ENCODE data around the gene CTSA.

CTSA gene

DNA sequence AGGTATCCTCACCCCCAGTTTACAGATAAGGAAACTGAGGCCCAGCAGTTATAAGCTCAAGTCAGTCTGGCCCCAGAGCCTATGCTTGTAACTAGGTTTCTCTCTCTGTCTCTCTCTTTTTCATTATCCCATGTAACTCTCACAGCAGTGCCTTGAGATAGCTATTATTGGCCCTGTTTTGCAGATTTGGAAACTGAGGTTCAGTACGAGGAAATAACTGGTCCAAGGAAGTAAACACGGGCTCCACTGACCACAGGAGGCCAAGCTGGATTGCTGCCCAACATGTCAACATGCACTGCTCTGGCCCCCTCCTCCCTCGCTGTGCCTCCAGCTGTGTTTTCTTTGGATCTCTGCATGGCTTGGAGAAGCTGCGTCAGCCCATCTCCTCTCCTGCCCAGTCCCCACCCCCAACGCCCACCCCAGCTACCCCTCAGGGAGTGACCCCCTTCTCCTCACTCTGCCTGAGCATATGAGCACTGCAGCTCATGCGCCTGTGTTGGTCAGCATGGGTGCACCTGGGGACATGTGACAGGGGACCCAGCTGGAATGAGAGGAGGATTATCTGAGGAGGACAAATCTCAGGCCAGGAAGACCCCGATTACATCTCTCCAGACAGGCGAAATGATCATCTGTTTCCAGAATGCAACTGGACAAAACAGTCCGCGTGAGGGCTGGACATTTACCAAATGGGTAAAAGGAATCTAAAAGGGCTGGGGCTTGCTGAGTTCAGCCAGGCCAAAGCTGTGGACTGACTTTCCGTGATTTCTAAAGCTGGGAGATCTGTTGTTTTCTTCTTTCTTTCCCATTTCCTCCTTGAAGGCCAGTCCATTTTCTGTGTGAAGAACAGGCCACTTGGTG is 28.6 kb downstream of the CTSA start:
- no peak for DNase-seq (ENCODE audit: insufficient read length, low spot score)
- FAIRE-seq, result no peak
- TF ChIP-seq, protein P1, sequence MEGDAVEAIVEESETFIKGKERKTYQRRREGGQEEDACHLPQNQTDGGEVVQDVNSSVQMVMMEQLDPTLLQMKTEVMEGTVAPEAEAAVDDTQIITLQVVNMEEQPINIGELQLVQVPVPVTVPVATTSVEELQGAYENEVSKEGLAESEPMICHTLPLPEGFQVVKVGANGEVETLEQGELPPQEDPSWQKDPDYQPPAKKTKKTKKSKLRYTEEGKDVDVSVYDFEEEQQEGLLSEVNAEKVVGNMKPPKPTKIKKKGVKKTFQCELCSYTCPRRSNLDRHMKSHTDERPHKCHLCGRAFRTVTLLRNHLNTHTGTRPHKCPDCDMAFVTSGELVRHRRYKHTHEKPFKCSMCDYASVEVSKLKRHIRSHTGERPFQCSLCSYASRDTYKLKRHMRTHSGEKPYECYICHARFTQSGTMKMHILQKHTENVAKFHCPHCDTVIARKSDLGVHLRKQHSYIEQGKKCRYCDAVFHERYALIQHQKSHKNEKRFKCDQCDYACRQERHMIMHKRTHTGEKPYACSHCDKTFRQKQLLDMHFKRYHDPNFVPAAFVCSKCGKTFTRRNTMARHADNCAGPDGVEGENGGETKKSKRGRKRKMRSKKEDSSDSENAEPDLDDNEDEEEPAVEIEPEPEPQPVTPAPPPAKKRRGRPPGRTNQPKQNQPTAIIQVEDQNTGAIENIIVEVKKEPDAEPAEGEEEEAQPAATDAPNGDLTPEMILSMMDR (IDR thresholded peaks at IDR 0.05; ENCODE audit: insufficient read depth, missing control alignments), result no peak

DNA sequence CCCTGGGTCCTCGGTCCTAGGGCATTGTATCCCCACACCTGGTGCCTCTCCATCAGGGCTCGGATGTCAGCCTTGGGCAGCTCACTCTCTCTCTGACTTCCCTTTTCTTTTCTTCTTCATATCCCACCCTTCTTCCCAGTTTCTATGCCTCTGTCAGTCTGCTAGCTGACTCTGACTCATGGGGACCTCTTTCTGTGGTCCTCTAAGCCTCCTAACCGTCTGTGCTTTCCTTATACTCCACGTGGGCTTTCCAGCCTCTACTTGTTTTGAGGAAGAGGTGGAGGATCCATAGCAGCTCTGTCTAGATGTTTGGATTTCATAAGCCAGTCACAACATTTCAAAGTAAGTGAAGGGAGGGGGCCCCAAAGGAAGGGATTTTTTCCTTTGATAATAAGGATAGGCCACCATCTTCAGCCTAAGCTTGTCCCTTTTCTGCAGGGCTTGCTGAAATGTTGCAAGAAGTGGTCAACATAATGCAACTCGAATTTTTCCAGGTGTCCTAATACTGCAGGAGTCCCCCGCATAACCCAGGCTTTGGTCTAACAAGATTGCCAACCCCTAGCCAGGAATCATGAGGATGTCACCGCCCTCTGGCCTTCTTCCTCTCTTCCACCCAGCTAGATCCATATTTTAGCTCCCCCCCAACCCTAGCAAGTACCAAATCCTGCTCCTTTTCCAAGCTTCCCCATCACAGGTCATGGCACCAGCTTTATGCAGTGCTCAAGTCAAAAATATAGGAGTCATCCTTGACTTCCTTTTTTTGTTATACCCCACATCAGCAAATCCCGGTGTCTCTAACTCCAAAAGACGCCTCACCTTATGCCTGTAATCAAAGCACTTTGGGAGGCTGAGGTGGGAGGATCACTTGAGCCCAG is 29.6 kb downstream of the CTSA start:
- DNase-seq (ENCODE audit: insufficient read length, low spot score), result no peak
- no peak for FAIRE-seq
- TF ChIP-seq, protein P1 (IDR thresholded peaks at IDR 0.05; ENCODE audit: insufficient read depth, missing control alignments), result no peak

DNA sequence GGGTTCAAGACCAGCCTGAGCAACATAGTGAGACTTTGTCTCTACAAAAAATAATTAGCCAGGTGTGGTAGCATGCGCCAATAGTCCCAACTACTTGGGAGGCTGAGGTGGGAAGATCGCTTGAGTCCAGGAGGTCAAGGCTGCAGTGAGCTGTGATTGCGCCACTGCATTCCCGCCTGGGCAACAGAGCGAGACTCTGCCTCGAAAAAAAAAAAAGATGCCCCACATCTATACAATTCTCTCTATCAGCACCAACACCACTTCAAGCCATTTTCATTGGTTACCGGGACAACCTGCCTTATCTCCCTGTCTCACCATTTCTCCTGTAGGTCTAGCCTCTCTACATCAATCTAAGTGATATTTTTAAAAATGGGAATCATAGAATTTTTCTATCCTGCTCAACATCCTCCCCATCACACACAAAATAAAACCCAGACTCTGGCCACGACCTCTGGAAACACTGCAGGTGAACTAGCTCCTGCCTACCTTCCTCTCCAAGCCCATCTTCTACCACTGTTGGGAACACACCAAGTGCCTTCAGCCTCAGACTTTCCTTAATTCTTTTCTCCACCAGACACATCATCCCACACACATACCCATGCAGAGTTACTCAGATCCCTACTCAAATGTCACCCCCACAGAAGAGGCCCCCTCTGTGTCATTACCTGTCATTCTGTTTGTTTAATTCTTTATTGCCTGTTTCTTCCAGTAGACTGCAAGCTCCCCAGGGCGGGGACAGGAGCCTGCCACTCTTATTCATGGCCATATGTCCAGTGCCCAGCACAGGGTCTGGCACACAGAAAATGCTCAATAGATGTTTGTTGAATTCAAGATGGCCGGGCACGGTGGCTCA is 30.4 kb downstream of the CTSA start:
- TF ChIP-seq, protein P1 (IDR thresholded peaks at IDR 0.05; ENCODE audit: insufficient read depth, missing control alignments), result no peak
- DNase-seq (ENCODE audit: insufficient read length, low spot score) (no peak), FAIRE-seq (no peak)

DNA sequence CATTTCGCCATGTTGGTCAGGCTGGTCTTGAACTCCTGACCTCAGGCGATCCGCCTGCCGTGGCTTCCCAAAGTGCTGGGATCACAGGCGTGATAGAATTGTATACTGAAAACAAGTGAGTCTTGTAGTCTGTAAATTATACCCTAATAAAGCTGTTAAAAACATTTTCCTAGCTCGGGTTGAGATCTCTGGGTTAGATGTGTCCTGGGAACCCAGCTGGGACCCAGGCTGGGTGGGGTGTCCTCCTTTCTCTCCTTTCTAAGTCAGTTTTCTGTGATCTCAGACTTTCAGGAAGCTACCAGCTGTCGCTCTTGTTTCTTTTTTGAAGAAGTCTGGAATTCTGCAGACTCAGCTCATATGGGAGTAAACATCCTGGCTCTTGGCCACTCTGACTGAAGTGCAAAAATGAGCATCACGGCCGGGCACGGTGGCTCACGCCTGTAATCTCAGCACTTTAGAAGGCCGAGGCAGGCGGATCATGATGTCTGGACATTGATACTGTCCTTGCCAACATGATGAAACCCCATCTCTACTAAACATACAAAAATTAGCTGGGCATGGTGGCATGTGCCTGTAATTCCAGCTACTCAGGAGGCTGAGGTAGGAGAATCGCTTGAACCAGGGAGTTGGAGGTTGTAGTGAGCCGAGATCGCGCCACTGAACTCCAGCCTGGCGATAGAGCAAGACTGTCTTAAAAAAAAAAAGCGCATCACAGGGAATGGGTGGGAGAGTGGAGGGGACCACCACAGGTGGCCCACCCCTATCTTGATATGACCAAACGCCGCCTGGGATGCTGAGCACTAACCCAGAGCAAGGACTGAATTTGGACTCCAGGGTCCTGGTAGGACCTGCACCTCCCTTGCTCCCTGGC is 33.5 kb downstream of the CTSA start:
- no peak for DNase-seq (ENCODE audit: insufficient read length, low spot score)

DNA sequence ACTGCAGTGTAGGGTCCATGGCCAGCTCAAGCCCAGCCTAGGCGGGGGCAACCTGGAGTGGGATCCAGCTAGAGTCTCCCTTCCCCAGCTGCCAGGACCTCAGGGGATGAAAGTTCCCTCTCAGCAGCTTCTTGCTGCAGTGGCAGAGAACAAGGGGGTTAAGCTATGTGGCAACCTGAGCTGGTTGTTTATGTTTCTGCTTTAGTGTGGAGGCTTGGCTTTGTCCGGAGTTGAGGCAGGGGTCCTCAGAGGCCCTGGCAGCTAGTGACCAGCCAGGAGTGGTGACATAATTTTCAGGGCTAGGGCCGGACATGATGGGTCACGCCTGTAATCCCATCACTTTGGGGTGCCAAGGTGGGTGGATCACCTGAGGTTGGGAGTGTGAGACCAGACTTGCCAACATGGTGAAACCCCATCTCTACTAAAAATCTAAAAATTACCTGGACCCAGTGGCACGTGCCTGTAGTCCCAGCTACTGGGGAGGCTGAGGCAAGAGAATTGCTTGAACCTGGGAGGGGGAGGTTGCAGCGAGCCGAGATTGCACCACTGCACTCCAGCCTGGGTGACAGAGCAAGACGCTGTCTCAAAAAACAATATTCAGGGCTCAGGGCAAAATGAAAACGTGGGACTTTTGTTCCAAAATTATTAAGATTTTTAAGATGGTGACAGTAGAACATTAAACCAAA is 34.8 kb downstream of the CTSA start:
- FAIRE-seq, result no peak
- DNase-seq (ENCODE audit: insufficient read length, low spot score), result no peak
- TF ChIP-seq, protein P1 (IDR thresholded peaks at IDR 0.05; ENCODE audit: insufficient read depth, missing control alignments), result no peak

More for the DNA sequence above, 33.5 kb downstream of the CTSA start:
- TF ChIP-seq, protein P1 (IDR thresholded peaks at IDR 0.05; ENCODE audit: insufficient read depth, missing control alignments), result no peak
- FAIRE-seq, result no peak

DNA sequence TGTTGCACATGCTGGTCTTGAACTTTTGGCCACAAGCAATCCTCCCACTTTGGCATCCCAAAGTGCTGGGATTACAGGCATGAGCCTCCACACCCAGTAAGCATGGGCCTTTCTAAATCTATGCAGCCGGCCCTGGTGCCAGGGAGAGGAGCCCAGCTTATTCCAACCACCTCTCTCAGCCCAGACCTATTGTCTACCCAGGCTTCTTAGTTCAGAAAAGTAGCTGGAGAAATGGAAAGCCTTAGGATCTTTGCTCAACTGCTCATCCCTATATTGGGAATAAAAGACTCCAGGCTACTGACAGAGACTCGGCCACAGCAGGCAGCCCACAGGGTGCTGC is 35.6 kb downstream of the CTSA start:
- FAIRE-seq, result no peak
- DNase-seq (ENCODE audit: insufficient read length, low spot score), result no peak
- TF ChIP-seq, protein P1 (IDR thresholded peaks at IDR 0.05; ENCODE audit: insufficient read depth, missing control alignments), result no peak
